Keratinocyte (primary cell): Measurements from ENCODE around the gene POU6F2. TPM values are rescaled to one million over a fixed set of nuclear protein-coding genes. Genes with fewer than 3 reads are reported as not detected.

Experiments used
- DNase-seq: peaks from one replicate; pipeline ENCODE4 v3.0.0-alpha.2; 2011; ENCODE audit warnings: low read depth, missing footprints, low spot score
- FAIRE-seq: peaks from 2 replicates; lab custom pipeline; 2011; peaks lifted over from hg19 to GRCh38; lab: Jason Lieb, UNC
- H2AFZ ChIP-seq: 2 replicates; pipeline ENCODE4 v1.6.0; 2012; ENCODE audit warnings: low read length, control low read depth, inconsistent platforms; ENCODE audit not compliant: control insufficient read depth
- H3K27ac ChIP-seq: 2 replicates; pipeline ENCODE4 v1.5.1; 2011; ENCODE audit warnings: low read length; ENCODE audit not compliant: control insufficient read depth, insufficient read depth
- H3K27me3 ChIP-seq: 3 replicates; pipeline ENCODE4 v1.6.0; 2011; ENCODE audit warnings: low read length; ENCODE audit not compliant: control insufficient read depth, insufficient read depth; ENCODE audit errors: extremely low read depth
- H3K36me3 ChIP-seq, 2 experiments: 2 replicates in 1 of 2; 3 replicates in 1 of 2; pipeline ENCODE4 v1.5.1; 2011; ENCODE audit warnings: low read length in 2 of 2, mild to moderate bottlenecking in 1 of 2; ENCODE audit not compliant: control insufficient read depth in 2 of 2, insufficient read depth in 2 of 2; ENCODE audit errors: extremely low read depth in 1 of 2
- H3K4me1 ChIP-seq: 3 replicates; pipeline ENCODE4 v1.5.1; 2011; ENCODE audit warnings: low read length; ENCODE audit not compliant: control insufficient read depth, insufficient read depth; ENCODE audit errors: extremely low read depth
- H3K4me2 ChIP-seq: 3 replicates; pipeline ENCODE4 v1.6.0; 2011; ENCODE audit warnings: low read depth, low read length; ENCODE audit not compliant: control insufficient read depth, insufficient read depth; ENCODE audit errors: extremely low read depth
- H3K4me3 ChIP-seq, 3 experiments: fragments of 200-600 bp in 1 of 3; sonication (generic) in 1 of 3; 2 replicates in 2 of 3; 3 replicates in 1 of 3; pipeline ENCODE4 v1.5.1; 2011 to 2016; ENCODE audit warnings: low read length in 3 of 3, mild to moderate bottlenecking in 3 of 3, control low read depth in 2 of 3, inconsistent platforms in 1 of 3, low read depth in 1 of 3, mixed read lengths in 1 of 3, mixed run types in 1 of 3, moderate library complexity in 1 of 3; ENCODE audit not compliant: control insufficient read depth in 2 of 3, insufficient read depth in 2 of 3; ENCODE audit errors: extremely low read depth in 1 of 3
- H3K79me2 ChIP-seq: 2 replicates; pipeline ENCODE4 v1.6.0; 2012; ENCODE audit warnings: low read length; ENCODE audit not compliant: control insufficient read depth, insufficient read depth
- H3K9ac ChIP-seq: 3 replicates; pipeline ENCODE4 v1.6.0; 2011; ENCODE audit warnings: low read length; ENCODE audit not compliant: control insufficient read depth, insufficient read depth; ENCODE audit errors: extremely low read depth
- H3K9me1 ChIP-seq: 3 replicates; pipeline ENCODE4 v1.6.0; 2011; ENCODE audit warnings: low read length; ENCODE audit not compliant: control insufficient read depth, insufficient read depth; ENCODE audit errors: extremely low read depth
- H3K9me3 ChIP-seq: 2 replicates; pipeline ENCODE4 v1.5.1; 2012; ENCODE audit warnings: low read depth, low read length; ENCODE audit not compliant: control insufficient read depth
- H4K20me1 ChIP-seq: 3 replicates; pipeline ENCODE4 v1.6.0; 2011; ENCODE audit warnings: low read length; ENCODE audit not compliant: control insufficient read depth, insufficient read depth; ENCODE audit errors: extremely low read depth
- EZH2 ChIP-seq: IDR thresholded peaks from one replicate; pipeline ENCODE4 v1.6.1; 2012; ENCODE audit warnings: inconsistent platforms, mild to moderate bottlenecking, low read length, moderate library complexity
- dilution Hi-C: fragments of 300-500 bp; cut with MboI; formaldehyde crosslinking; loops from one replicate; pipeline ENCODE4 v1.7.0; 2020; ENCODE audit warnings: low sequenced_read_pairs; ENCODE audit not compliant: extremely low pct_ligation_motif_present
- polyA plus RNA-seq, 5 experiments: library from polyadenylated mRNA; depleted of rRNA in 3 of 5; stranded (reverse) in 3 of 5; stranded (forward) in 1 of 5; unstranded in 1 of 5; fragments of >200 nt; gene quantifications; 1 replicate in 1 of 5; 2 replicates in 3 of 5; 3 replicates in 1 of 5; pipeline versions ENCODE4 v1.2.1 to v1.2.3, GENCODE V29; 2011 to 2012; ENCODE audit warnings: missing spikeins in 2 of 5, low read depth in 1 of 5, low replicate concordance in 1 of 5
- TF ChIP-seq, protein P1 (sequence below), 3 experiments: IDR thresholded peaks in 1 of 3; conservative IDR thresholded peaks in 1 of 3; optimal IDR thresholded peaks in 1 of 3; 2 replicates in 2 of 3; 3 replicates in 1 of 3; pipeline versions ENCODE3 to v1.5.1; 2011; ENCODE audit warnings: low read length in 3 of 3, mild to moderate bottlenecking in 3 of 3, moderate library complexity in 2 of 3, control low read depth in 1 of 3, inconsistent platforms in 1 of 3; ENCODE audit not compliant: insufficient read depth in 2 of 3; ENCODE audit errors: extremely low read depth in 1 of 3

The POU6F2 gene
- polyA plus RNA-seq, 1 donor (not counting 4 experiments of a cell fraction or from before 2014, with no cell fraction given): not detected

DNA sequence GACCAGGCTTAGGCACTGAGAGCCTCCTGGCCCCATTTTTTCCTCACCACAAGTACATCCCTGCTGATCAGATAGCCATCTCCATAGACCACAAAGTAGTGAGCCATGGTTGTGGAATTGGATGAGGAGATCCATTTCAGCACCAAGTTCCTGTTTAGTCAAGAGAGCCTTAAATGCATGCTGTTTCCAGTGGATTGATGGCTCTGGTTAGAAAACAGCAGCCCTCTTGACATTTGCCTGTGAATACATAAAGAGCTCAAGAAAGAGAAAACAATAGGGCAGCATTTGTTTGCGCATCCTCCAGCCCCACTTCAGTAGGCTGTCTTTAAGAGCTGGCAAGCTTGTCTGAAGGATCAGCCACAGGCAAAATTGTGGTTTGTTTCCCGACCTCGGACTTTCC lies 251.2 kb downstream of the POU6F2 start:
- FAIRE-seq (no peak), DNase-seq (no peak)
- Histone ChIP-seq H3K79me2 (no peaks in the 10 kb centered on the region), H4K20me1 (no peaks in the 10 kb centered on the region), H3K4me3 (no peak overlapping the region), H3K36me3 (no peaks in the 10 kb centered on the region), H3K9me3 (no peaks in the 10 kb centered on the region), H3K4me2 (no peak overlapping the region), H3K27ac (no peak overlapping the region), H3K4me1 (no peaks in the 10 kb centered on the region), H3K27me3 (no peaks in the 10 kb centered on the region), H2AFZ (no peak overlapping the region), H3K9ac (no peak overlapping the region), H3K9me1 (no peaks in the 10 kb centered on the region)
- dilution Hi-C loops: no loop called here
- no peak for TF ChIP-seq EZH2
- TF ChIP-seq, protein P1, sequence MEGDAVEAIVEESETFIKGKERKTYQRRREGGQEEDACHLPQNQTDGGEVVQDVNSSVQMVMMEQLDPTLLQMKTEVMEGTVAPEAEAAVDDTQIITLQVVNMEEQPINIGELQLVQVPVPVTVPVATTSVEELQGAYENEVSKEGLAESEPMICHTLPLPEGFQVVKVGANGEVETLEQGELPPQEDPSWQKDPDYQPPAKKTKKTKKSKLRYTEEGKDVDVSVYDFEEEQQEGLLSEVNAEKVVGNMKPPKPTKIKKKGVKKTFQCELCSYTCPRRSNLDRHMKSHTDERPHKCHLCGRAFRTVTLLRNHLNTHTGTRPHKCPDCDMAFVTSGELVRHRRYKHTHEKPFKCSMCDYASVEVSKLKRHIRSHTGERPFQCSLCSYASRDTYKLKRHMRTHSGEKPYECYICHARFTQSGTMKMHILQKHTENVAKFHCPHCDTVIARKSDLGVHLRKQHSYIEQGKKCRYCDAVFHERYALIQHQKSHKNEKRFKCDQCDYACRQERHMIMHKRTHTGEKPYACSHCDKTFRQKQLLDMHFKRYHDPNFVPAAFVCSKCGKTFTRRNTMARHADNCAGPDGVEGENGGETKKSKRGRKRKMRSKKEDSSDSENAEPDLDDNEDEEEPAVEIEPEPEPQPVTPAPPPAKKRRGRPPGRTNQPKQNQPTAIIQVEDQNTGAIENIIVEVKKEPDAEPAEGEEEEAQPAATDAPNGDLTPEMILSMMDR (optimal IDR thresholded peaks at IDR 0.05 in 1 of 3, IDR thresholded peaks at IDR 0.05 in 1 of 3, conservative IDR thresholded peaks at IDR 0.05 in 1 of 3; ENCODE audit: extremely low read depth in 1 of 3, insufficient read depth in 2 of 3, low read length in 3 of 3): no peak

DNA sequence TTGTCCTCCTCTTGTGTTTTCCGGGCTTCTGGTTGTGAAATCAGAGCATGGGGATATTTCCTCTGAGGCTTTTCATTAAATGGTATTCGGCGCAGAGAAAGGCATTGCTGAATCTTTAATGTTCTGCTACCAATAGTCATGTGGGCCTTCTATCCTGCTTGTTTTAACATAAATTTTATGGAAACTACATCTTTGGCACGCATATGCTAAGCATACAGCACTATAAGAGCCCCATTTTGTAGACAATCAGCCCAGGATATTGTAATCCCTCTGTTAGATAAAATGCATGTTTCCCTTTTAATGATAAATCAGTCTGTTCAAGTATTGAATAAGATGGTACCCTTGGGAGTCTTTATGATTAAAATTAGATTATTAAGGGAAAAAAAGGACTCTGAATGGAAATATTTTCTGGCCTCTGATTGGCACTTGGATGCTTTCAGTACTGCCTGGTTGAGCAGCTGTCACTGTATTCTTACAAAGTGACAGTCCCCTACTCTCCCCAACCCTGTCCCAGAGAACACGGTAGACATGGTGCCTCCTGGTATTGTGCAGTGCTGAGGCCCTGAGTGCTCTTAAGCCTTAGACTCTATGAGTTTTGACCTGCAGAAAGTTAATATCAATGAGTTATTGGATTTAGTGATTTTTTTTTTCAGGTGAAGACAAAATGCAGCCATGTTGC lies 256.3 kb downstream of the POU6F2 start:
- Histone ChIP-seq H3K79me2 (no peaks in the 10 kb centered on the region), H3K4me1 (no peaks in the 10 kb centered on the region), H3K9me1 (no peaks in the 10 kb centered on the region), H3K4me3 (no peak overlapping the region), H2AFZ (no peak overlapping the region), H3K27ac (no peak overlapping the region), H3K27me3 (no peaks in the 10 kb centered on the region), H4K20me1 (no peaks in the 10 kb centered on the region), H3K9me3 (no peaks in the 10 kb centered on the region), H3K9ac (no peak overlapping the region), H3K4me2 (no peak overlapping the region), H3K36me3 (no peaks in the 10 kb centered on the region)
- TF ChIP-seq, protein P1 (optimal IDR thresholded peaks at IDR 0.05 in 1 of 3, IDR thresholded peaks at IDR 0.05 in 1 of 3, conservative IDR thresholded peaks at IDR 0.05 in 1 of 3; ENCODE audit: extremely low read depth in 1 of 3, insufficient read depth in 2 of 3, low read length in 3 of 3): no peak
- dilution Hi-C loops: no loop called here
- FAIRE-seq (no peak), DNase-seq (no peak)
